Fibroblast of peridontal ligament (primary cell): ENCODE data around the gene FGR.

Source experiments
- DNase-seq: peaks from one replicate; pipeline ENCODE4 v3.0.0-alpha.2; 2010; ENCODE audit errors: extremely low read depth

FGR gene

DNA sequence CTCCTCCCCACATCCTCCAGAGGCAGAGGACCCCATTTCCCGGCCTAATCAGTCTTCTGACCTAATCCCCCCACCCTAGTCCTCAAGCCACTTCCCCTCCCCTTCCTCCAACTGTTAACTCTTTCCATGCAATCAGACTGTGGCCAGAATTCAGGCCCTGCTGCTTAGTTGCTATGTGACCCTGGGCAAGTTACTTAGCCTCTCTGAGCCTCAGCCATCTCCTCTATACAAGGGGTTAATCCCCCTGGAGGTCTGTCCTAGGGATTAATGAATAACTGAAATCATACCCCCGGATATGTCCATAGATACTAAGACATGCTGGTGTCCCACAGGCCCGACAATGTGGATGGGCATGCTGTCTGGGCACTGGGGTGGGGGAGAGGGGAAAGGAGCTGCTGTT lies 49.3 kb downstream of the FGR start:
- DNase-seq, result no peak

DNA sequence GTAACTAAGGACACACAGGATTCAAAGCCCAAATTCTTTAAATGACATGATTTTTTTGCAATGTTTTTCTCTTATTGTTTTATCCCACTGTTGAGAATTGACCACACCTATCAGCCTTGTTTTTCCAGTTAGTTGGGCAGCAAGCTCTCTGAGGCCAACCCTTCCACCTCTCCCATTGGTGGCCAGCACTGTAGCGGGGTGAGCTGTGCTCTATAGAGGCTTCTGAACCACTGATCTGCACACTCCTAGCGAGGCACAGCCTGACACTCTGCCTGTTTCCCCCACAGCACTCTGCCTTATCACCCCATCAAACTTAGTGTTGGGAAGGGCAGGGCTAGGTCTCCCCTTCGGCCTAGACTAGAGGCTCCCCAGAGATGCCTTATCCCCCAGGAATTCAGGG lies 50.5 kb downstream of the FGR start:
- DNase-seq, result no peak

DNA sequence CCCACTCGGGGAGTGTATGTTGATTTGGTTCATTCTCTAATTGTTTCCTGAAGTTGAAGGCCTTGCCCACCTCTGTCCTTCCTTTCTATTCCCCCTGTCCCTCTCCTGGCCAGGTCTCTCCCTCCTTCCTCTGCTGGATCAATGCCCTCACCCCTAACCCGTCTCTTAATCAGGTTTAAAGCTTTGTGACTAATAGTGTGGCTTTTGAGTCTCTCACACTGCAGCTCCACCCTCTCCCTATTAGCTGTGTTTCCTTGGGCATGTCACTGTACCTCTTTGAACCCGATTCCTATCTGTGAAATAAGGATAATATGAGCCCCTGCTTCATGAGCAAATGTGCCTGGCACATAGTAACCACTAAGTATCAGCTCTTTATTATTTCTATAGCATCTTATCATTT lies 51.5 kb downstream of the FGR start:
- no peak for DNase-seq

DNA sequence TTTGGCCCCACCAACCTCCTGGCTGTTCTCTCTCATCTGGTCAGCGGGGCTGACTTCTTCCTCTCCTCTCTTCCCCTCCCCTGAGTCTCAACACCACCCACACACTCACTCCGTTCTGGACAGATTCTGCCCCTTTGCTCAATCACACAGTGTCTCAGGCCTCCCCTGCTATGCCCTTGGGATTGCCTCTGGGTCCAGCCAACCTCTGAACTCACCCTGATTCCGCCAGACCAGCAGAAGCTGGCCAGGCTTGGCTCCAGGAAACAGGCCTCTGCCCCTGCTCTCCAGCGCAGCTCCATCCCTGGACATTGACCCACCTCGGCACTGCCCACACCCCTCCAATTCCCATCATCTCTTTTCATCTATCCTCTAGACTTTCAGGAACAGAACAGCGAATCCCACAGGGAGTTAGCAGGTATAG lies 53.2 kb downstream of the FGR start:
- DNase-seq, result no peak

DNA sequence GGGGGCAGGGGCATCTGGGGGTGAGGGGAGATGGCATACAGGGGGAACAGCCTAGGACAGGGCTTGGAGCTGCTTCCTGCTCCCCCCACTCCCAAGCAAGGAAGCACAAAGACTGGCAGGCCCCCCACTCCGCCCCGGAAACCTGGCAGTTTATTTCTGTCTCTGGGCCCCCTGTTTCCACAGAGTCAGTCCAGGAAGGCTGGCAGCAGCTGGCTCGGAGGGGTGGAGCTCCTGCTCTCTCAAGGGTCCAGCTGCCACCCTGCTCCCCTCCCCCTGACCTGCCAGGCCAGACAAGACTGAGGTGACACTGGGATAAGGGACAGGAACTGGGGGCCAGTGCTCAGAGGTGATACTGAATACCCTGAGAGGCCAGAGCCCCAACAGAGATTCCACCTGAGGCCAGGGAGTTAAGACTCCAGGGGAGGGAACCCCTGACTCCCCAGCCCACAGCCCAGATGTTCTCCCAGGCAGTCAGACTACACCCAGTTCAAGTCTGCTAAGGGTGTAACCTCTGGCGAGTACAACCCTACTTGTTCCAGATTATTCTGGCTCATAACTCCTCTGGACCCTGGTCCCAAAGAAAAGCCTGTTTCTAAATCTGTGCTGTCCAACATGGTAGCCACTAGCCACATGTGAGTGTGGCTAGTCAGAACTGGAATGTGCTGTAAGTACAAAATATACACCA lies 57.3 kb downstream of the FGR start:
- no peak for DNase-seq

DNA sequence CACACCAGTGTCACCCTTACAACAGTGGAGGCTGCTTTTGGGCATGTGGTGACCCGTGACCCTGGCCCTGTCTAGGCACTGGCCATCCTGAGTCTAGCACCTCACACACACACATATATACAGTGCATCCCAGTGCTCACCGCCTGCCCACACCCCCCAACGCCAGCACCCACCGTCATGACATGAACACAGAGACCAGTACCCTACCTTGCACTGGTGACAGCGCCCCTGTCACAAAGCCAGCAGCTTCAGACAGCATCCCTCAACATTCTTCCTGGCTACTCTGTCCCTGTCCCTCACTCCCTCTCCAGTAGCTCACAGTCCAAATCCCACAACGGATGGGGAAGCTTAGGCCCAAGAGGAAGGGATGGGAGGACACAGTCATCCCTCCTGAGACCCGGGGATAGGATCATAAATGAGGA lies 58.2 kb downstream of the FGR start:
- DNase-seq, result no peak

DNA sequence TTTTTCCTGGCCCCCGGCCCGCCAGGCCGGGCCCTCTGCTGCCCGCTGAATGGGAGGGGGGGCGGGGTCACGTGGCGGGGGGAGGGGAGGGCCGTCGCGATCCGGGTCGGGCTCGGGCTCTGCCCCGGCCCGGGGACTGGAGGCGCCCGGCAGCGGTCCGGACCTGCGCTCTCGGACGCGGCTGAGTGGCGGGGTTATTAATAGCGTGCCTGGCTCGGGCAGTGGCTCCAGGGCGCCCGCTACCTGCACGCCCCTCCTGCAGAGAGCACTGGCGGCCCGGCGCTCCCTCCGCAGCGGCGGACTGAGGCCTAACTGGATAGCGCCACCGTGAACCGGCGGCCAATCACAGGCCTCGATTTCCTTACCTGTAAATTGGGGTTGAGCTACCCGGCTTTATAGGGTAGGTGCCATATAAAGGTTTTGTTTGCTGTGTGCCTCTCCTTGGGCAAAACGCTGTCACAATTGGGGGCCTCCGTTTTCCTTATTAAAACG lies 59.1 kb downstream of the FGR start:
- no peak for DNase-seq

DNA sequence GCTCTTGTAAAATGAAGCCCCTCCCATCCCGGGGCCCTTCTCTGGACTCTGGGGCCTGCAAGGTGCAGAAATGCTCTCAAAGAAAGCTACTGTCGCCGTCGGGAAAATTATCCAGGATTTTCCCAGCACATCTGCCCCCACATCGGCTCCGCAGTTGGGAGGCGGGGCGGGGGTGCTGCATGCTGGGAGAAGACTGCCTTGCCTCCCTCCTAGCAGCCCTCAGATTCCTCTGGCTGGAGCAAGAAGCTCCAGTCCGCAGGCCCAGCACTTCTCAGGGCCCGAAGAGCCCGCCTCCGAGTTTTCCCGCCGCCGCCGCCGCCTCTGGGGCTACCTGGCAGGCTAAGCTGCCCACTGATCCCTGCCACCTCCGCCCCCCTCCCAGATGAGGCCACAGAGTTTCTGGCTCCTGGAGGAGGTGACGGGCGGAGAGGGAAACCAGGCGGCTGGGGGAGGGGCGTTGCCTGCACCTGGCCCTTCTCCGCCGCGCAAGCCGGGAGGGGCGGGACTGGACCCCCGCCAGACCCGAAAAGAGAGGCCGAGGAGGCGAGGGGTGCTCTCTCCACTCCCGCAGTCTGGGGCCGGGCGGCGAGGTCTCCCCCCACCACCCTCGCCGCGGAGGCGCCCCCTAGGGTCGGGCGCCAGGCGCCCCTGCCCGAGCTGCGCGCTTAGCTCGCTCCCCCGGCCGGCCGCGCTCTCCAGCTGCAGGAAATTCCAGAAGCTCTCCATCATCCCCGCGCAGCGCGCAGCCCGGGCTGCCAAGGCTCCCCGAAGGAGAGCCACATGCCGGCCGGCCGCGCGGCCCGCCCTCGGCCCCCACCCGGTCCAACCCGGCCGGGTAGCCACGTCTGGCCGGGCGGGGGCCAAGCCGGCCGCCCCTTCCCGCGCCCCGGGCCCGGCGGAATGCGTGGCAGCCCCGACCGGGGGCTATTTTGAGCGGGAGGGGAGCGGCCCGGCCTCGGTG lies 59.8 kb downstream of the FGR start:
- peak; percentile 75 for DNase-seq

DNA sequence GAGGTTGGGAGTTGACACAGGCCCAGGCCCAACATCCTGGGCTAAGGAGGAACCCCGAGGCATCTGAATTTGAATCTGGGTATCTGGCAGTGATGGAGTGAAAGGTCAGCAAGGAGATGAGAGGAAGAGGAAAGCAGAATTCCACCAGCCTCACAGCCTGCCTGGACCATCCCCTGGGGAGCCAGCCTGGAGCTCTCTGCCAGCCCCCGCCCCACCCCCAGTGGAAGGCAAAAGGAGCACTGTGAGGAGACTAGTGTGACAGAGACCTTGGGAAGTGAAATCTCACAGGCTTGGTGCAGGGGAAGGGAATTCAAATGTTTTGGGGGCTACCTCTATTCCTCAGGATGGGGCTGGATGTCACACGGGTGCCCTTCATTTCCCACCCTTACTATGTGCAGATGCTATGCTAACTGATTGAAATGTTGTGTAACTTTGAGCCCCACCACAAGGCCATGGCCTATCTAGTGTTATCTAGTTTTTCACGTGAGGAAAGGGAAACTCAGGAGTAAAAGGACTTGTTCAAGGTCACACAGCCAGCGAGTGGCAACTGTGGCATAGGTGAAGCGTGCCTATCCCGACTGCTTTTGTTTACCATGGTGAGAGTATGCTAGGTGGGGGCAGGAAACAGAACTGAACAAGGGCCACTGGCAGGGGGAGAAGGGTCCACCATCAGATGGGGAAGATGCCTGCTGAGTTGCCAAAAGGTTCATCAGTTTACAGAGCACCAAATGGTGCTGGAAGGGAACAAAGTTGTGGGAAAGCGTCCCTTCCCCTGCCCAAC lies 60.8 kb downstream of the FGR start:
- DNase-seq, result no peak

DNA sequence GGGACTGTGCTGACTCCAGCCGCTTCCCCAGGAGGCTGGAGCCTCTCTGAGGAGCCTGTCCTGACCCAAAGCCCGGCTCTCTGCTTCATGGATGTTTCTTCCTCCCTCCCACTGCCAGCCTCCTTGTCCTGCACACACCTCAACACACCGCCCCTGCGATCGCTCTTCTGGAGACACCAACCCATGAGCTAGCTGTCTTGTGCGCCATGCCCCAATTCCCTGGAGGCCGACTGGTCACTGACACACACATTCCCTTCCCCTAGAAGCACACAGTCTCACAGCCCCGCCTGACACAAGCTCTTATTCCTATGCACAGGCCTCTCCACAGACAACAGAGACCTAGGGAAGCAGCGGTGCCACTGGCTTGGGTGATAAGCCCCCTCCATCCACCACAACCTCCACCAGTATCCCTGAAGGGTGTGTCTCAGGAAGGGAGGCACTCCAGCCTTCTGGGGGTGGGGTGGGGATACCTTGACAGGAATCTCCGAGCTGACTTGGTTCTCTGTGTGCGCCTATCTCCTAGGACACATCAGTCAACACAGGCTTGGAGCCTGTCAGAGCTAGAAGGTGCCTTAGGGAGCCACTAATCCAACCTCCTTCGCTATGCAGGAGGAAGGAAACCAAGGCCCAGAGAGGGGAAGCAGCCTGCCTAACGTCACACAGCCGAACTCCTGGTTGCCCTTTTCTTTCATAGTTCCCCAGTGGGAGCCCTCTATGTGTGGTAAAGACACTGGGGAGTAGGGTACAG lies 62.1 kb downstream of the FGR start:
- DNase-seq, result no peak

DNA sequence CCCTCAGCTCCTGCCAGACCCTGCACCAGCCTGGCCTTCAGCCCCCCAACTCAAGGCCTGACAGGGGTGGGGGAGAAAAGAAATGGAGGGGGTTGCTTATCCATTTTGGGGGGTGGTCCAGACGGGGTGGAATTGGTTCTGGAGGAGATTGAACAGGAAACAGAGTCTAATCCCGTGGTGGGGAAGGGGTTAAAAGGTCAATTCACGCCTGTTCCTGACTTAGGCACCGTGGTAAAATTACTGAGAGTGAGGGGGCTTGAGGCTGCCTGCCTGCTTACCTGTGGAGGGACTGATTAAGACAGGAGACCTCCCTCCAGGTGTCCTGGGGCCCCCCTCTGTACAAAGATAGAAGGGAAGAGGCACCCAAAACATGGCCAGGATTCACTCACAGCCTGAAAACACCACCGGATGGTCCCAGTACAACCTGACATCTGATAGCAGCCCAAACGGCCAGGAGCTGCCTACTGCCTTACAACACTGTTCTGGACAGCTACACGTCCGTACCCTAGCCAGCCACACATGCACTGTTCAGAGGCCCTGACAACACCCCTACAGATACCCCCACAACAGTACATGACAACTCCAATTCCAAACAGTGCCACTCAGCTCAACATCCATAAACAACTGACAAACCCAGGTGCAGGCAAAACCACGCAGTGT lies 62.8 kb downstream of the FGR start:
- no peak for DNase-seq

DNA sequence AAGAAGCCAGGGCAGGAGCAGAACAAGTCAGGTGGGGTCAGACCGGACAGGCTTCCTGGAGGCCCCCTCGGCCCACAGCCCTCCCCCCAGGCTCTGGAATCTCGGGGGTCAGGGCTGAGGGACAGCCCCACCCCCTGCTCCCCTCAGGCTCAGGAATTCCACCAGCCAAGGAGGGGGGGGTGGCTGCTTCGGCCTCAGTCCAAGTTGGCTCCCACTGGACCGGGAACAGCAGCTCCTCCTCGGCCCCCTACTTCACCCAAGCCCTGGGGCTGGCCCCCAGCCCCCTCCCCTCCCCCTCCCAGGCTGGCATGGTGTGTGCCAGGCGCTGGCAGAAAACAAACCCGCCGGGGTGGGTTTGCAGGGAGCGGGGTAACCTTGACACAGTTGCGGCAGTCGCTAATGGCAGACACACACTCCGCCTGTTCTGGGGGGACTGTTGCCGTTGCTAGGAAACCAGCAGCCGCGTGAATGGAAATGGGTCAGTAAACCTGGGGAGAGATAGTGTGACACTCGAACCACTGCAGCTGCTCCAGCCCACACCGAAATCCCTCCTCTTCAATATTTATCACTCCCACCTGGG lies 63.5 kb downstream of the FGR start:
- no peak for DNase-seq

DNA sequence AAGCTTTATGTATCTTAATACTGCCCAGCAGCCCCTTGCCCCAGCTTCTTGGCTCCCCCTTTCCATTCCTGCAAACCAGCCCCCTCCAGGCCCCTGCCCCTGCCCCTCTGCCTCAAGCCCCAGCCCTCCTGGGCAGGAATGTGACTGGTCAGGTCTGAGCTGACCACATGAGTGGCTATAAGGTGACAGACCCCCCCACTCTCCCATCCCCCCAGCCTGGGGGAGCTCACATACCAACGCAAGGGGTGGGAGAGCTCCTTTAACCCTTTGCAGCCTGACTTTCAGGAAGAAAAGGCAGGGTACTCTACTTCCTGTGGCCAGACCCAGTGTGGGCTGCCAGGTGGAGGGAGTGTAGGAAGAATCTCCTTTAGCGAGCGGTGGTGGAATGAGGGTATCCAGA lies 64.2 kb downstream of the FGR start:
- no peak for DNase-seq

DNA sequence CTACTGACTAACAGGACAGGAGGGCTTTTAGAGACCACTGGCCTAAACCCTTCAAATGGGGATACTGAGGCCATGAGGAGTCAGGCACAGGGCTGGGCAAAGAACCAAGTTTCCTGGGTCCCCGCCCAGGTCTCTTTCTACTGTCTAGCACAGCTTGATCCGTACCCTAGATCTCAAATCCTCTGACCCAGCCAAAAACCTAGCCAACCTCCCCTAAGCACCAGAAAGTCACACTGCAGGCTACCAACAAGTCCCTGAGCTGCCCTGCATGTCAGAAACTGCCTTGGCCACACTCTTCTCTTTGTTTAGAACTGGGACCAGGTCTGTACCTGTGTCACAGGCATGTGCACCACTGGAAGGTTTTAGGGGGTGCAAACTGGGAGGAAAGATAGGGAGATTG lies 64.6 kb downstream of the FGR start:
- DNase-seq, result no peak

DNA sequence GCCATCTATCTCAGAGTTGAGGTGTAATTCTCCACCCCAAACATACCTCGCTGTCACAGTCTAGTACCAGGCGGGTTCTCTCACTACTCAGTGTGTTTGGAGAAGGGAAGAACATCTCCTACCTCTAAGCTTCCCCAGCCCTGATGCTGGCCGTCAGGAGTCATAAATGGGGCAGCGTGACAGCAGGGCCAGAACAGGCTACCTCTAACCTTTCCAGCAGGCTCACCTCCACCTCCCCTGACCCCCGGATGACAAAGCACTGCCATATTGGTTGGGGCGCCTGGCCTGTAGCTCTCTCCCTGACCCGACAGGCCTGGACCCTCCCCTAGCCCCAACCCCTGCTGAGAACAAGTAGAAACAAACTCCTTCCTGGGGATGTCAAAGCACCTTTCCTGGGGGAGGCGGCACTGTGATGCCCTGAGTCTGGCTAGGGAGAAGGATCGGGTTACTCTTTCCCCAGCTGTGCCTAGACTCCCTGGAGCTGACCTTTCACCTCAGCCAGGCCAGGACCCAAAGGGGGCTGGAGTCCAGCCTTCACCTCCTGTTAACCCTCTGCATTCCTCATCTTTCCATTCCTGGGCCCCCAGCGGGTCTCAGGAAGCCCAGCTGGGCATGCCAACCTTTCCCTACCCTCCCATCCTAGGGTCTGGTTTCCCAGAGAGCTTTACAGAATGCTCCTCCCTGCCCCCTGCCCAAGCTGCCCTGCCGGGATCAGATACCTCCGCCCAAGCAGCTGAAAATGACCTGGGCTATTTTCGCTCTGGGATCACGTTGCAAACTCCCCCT lies 65.3 kb downstream of the FGR start:
- no peak for DNase-seq

DNA sequence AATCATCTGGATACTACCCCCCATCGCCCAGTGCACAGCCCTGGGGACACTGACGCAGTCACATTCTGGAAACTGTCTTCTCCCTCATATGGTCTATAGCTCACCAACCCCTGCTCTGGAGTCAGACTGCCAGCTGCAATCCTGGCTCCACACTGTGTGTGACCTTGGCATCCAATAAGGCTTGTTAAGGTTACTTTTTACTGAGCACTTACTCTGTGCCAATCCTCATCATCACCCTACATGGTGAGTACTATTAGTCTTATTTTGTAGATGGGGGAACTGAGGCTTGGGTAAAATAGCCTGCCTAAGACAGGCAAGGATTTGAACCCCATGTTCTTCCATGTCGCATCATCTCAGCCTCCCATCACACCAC lies 65.9 kb downstream of the FGR start:
- no peak for DNase-seq

DNA sequence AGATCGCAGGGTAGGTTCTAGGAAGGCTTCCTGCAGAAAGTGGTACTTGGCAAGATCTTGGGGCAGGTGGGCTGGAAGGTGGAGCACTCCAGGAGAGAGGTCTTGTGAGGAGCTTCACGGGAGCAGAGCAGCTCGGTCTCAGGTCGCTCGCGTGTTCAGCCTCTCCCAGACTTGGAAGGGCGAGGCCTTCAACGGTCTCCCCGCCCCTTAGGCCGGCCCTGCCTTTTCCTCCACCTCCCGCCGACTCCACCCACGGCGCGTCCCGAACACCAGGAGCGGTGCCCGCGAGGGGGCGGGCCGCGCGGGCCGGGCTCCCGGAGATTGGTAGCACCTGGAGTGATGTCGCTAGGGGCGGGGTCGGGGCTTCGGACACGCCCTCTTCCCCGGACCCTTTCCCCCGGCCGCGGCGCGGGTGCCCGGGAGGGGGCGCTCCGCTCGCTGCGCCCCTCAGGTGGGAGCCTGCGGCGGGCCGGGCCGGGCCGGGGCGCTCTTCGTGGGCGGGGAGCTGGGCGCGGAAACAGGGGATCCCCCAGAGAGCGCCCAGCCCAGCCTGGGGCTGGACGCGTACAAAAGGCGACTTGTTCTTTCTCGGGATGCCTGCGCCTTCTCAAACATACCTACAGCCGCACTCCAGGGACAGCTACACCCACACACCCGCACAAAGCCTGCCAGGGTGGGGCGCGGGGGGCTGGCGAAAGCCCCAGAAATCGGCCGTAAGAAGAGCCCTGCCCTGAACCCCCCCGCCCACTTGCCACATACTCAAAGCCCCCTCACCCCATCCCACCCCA lies 66.5 kb downstream of the FGR start:
- DNase-seq, result peak; percentile 68

DNA sequence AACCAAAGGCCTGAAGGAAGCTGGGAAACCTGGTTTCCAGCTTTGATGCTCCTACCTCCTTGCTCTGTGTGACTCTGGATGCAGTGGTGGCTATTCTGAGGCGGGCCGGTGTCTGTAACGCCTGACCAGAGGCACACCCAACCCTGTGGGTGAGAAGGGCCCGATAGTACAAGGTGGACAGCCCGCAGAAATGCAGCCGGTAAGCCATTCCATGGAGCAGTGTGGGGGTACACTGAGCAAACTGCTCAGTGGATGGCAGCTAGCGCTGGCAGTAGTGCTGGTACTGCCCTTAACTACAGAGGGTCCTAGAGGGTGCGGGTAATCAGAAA lies 67.0 kb downstream of the FGR start:
- no peak for DNase-seq

DNA sequence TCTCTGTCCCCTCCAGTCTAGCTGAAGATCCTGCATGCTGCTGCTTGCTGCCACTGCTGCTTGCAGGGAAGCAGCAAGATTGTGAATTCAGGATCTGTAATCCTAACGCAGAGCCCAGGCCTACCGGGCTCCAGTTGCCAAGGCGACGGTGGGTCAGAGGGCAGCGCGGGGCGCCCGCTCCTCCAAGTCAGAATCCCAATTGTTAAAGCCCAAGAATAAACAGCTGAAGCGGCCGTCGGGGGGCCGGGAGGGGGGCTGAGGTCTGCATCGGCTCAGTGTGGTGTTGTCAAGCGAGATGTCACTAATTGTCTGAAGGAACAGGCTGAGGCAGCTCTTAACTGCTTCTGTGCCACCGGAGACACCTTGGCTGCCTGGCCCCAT lies 67.8 kb downstream of the FGR start:
- no peak for DNase-seq
